ENCODE measurements around the gene ABCG1. TPM values are rescaled to one million over a fixed set of nuclear protein-coding genes. Genes with fewer than 3 reads are reported as not detected.

ABCG1 gene
- total and polyA plus RNA-seq, 2 of the 4 experiments (the other 2 are of a cell fraction), result 0.19 to 0.36 TPM

GRCh38 chr21:42266971-42267556 lies 48.1 kb downstream of the ABCG1 start:
- BruUV-seq (replicated peaks), result no TSS peak
- WGBS, 2 experiments (ENCODE audit: extremely low coverage in 2 of 2, insufficient read length in 1 of 2), result 0% methylated on average over 1 of the region's 7 CpGs; no CpG with 5 or more reads in 1 of the 2 experiments

More at GRCh38 chr21:42266971-42267556, 48.1 kb downstream of the ABCG1 start:
- no peak overlapping the region for H2AFZ ChIP-seq (replicated peaks; ENCODE audit: low read length, poor library complexity)
- no peak overlapping the region for H3K4me3 ChIP-seq (ENCODE audit: insufficient read depth, low read depth, low read length)
- H3K9me3 ChIP-seq (ENCODE audit: control insufficient read depth, insufficient read depth, low read length), result no peaks in the 10 kb centered on the region
- H3K9ac ChIP-seq (ENCODE audit: low read depth, low read length), result no peak overlapping the region
- H4K5ac ChIP-seq (ENCODE audit: low read depth, low read length), result no peak overlapping the region
- dilution Hi-C loops (cut with HindIII; ENCODE audit: low sequenced_read_pairs, unreplicated experiment) (no loop called here), in situ Hi-C loops (cut with MboI; ENCODE audit: low sequenced_read_pairs) (no loop called here), intact Hi-C loops (cut with micrococcal nuclease) (no loop called here)
- no peak overlapping the region for H2BK5ac ChIP-seq (ENCODE audit: low read depth, low read length, poor library complexity, severe bottlenecking)
- peaks cover 11% of the 10 kb centered on the region; the same call in 1 of the 2 replicates for H3K4me1 ChIP-seq (ENCODE audit: control insufficient read depth, insufficient read depth, low read length)
- H3K14ac ChIP-seq (replicated peaks; ENCODE audit: low read depth, low read length), result no peak overlapping the region
- no peak for DNase-seq
- H3K4ac ChIP-seq (ENCODE audit: low read depth, low read length), result no peak overlapping the region
- ChIA-PET CTCF (no interaction called here), POLR2A (ENCODE audit: unreplicated experiment) (no interaction called here)
- ATAC-seq (ENCODE audit: low read depth), result no peak
- no peak overlapping the region for H4K91ac ChIP-seq (ENCODE audit: insufficient read depth, low read depth, low read length)
- H2AK5ac ChIP-seq (ENCODE audit: low read depth, low read length), result no peak overlapping the region
- H3K18ac ChIP-seq (ENCODE audit: low read depth, low read length), result no peak overlapping the region
- no peak overlapping the region for H2BK15ac ChIP-seq (ENCODE audit: low read depth, low read length)
- no peak overlapping the region for H4K8ac ChIP-seq (ENCODE audit: low read depth in 2 of 2, low read length in 2 of 2)
- H3K27ac ChIP-seq (ENCODE audit: insufficient read depth, low read length), result no peak overlapping the region
- no peaks in the 10 kb centered on the region for H3K36me3 ChIP-seq (ENCODE audit: control insufficient read depth, insufficient read depth, low read length)
- H2BK120ac ChIP-seq (ENCODE audit: low read depth, low read length), result no peak overlapping the region
- H3K27me3 ChIP-seq (ENCODE audit: control insufficient read depth, insufficient read depth, low read length), result peaks cover 9% of the 10 kb centered on the region
- H2AK9ac ChIP-seq (replicated peaks; ENCODE audit: low read depth, low read length, poor library complexity), result no peak overlapping the region
- H3K9me1 ChIP-seq (ENCODE audit: insufficient read depth, low read length), result 0 out of 2 replicates have a peak, but pooled peaks cover 6% of the 10 kb centered on the region
- no peak overlapping the region for H3K4me2 ChIP-seq (ENCODE audit: low read depth, low read length)
- no peak overlapping the region for H3K56ac ChIP-seq (ENCODE audit: extremely low read depth, insufficient read depth, low read length)
- TF ChIP-seq CHD1 (IDR thresholded peaks at IDR 0.05; ENCODE audit: low read depth, low read length), result no peak
- TF ChIP-seq RAD21 (IDR thresholded peaks at IDR 0.05; ENCODE audit: low read length), result no peak
- TF ChIP-seq MXI1 (IDR thresholded peaks at IDR 0.05; ENCODE audit: borderline replicate concordance, low read depth, low read length), result no peak
- H3K79me1 ChIP-seq (ENCODE audit: low read depth in 1 of 2, low read length in 2 of 2), result no peaks in the 10 kb centered on the region
- no peak overlapping the region for H3K23ac ChIP-seq (ENCODE audit: low read depth, low read length)
- no peak overlapping the region for H2BK20ac ChIP-seq (ENCODE audit: low read depth, low read length)
- H4K20me1 ChIP-seq (ENCODE audit: insufficient read depth, low read length), result no peaks in the 10 kb centered on the region
